ENCODE measurements around the gene BSDC1.

DNA sequence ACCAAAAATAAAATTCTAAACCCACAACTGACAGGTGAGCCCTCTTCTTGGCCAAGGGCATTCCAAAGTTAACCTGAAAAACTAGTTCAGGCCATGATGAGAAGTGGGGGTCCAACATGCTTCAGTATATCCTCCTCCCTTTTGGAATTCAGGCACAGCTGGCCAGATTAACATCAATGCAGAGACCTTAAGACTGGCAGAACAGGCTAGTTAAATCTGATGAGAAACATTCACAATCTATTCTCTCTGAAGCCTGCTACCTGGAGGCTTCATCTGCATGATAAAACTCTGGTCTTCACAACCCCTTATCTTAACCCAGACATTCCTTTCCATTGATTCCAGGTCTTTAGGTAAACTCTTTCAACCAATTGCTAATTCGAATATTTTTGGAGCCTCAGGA, 43.9 kb upstream of the BSDC1 start:
- TF ChIP-seq POLR2A (IDR thresholded peaks at IDR 0.05): no peak
- TF ChIP-seq, protein P1, sequence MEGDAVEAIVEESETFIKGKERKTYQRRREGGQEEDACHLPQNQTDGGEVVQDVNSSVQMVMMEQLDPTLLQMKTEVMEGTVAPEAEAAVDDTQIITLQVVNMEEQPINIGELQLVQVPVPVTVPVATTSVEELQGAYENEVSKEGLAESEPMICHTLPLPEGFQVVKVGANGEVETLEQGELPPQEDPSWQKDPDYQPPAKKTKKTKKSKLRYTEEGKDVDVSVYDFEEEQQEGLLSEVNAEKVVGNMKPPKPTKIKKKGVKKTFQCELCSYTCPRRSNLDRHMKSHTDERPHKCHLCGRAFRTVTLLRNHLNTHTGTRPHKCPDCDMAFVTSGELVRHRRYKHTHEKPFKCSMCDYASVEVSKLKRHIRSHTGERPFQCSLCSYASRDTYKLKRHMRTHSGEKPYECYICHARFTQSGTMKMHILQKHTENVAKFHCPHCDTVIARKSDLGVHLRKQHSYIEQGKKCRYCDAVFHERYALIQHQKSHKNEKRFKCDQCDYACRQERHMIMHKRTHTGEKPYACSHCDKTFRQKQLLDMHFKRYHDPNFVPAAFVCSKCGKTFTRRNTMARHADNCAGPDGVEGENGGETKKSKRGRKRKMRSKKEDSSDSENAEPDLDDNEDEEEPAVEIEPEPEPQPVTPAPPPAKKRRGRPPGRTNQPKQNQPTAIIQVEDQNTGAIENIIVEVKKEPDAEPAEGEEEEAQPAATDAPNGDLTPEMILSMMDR (IDR thresholded peaks at IDR 0.05): no peak

All from heart left ventricle (tissue), 13 donors.